Adrenal gland (tissue), 5 donors: ENCODE results near the gene CHCHD4.

ENCODE experiments used
- POLR2A ChIP-seq, 2 donors: fragments of 450-650 bp; IDR thresholded peaks; one replicate each; pipeline ENCODE4 v1.6.1; 2017; ENCODE audit warnings: antibody characterized with exemption in 2 of 2, mild to moderate bottlenecking in 2 of 2, moderate library complexity in 1 of 2
- TF ChIP-seq, protein P1 (sequence below), 6 experiments: fragments of 450-650 bp in 4 of 6; fragments of 200-600 bp in 2 of 6; sonication (generic) in 1 of 6; IDR thresholded peaks; 1 replicate in 5 of 6; 2 replicates in 1 of 6; pipeline versions ENCODE4 v1.5.1 to v1.8.0; 2016 to 2021; ENCODE audit warnings: antibody characterized with exemption in 6 of 6, mild to moderate bottlenecking in 2 of 6, moderate library complexity in 1 of 6
- donor health status: DM: no; HTN: no; CAD: no.

DNA sequence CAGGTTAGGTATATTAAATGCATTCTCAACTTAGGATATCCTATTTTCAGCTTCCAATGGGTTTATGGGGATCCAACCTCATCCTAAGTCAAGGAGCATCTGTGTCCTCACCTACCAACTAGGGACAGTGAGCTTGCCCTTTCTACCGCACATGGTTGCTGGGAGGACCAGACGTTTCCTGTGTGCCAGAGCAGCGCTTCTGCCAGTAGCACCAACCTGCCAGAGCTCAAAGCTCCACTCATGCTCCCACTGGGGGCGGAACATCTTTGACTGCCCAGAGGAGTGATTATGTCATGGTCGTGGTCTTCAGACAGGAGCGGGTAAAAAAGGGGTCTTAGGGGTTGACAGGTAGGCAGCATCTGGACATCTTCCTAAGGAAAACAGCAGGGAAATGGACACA, 29.0 kb upstream of the CHCHD4 start:
- no peak for TF ChIP-seq POLR2A (IDR thresholded peaks at IDR 0.05)
- TF ChIP-seq, protein P1, sequence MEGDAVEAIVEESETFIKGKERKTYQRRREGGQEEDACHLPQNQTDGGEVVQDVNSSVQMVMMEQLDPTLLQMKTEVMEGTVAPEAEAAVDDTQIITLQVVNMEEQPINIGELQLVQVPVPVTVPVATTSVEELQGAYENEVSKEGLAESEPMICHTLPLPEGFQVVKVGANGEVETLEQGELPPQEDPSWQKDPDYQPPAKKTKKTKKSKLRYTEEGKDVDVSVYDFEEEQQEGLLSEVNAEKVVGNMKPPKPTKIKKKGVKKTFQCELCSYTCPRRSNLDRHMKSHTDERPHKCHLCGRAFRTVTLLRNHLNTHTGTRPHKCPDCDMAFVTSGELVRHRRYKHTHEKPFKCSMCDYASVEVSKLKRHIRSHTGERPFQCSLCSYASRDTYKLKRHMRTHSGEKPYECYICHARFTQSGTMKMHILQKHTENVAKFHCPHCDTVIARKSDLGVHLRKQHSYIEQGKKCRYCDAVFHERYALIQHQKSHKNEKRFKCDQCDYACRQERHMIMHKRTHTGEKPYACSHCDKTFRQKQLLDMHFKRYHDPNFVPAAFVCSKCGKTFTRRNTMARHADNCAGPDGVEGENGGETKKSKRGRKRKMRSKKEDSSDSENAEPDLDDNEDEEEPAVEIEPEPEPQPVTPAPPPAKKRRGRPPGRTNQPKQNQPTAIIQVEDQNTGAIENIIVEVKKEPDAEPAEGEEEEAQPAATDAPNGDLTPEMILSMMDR (IDR thresholded peaks at IDR 0.05) = no peak
